Fibroblast of skin of back (primary cell): ENCODE measurements around the gene RPN2.

Experiments
- DNase-seq: peaks from one replicate; pipeline ENCODE4 v3.0.0-alpha.2; 2013

Gene RPN2

GRCh38 chr20:37218976-37219375, 39.8 kb downstream of the RPN2 start:
- DNase-seq: no peak

DNA sequence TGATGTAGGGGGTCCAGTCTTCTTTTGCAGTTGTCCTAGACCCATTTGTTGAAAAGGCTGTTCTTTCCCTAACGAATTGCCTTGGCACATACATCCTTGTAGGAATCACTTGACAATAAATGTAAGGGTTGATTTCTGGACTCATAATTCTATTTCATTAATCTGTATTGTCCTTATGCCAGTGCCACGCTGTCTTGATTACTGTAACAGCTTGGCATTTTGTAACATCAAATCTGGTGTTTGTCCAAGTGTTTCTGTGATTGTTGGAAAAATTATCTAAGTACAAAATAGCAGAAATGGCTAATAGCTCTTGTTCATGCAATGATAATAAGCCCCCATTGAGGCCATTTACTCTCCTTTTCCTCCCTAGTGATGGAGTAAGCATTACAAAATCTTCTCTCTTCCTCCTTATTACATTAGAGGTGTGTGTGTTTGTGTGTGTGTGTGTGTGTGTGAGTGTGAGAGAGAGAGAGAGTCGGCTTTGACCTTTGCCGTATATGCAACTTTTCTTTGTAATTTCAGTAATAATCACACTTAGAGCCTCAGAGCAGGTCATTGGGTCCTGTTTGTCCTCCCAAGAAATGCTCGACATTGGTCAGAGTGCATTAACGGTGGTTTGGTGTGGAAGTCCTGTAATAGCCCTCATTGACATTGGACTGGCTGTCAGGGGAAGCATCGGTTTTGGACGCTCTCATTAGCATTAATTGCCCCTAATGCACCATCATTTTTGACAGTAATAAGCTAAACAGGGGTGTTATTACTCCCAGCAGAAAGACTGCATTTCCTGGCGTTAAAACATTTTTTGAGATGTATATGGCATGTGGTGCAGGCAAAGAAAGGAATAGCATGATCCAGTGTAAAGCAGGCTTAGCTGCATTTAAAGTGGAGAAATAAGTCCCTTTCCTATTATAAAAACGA, 40.9 kb downstream of the RPN2 start:
- DNase-seq: no peak

- no peak for DNase-seq
These were observed 41.6 kb downstream of the RPN2 start for GRCh38 chr20:37220731-37221130.

GRCh38 chr20:37222086-37222485, 43.0 kb downstream of the RPN2 start:
- no peak for DNase-seq

DNA sequence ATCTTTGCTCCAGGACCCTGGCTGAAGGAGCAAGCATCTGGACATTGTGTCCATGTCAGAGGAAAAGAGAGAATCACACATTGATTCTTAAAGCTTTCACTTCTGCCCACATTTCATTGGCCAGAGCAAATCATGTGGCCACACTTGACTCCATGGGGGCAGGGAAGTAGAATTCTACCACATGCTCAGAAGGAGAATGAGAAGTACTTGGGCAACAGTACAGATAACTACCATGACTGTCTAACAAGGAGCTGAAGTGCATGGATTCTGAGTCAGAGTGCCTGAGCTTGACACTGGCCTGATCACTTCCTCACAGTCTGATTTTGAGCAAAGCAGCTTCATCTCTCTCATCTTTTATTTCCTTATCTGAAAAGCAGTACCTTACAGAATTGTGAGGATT, 43.9 kb downstream of the RPN2 start:
- peak; percentile 66 for DNase-seq

DNA sequence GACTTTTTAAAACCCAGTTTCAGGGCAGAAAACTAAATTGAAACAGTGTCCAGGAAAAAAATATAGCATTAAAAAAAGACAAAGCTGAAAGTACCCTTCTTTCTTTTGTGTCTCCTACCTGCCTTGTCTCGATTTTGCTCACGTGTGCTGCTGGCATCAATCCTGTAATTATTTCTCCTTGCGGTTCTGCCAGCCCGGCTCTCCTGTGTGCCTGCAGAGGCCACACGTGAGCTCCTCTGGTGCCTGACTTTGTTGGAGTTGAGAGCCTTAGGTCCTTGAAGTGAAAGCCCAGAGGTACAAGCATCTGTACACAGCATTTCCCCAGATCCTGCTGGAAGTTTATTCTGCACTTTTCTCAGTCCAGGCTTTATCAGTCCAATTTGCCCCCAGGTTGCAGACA, 46.0 kb downstream of the RPN2 start:
- no peak for DNase-seq

DNA sequence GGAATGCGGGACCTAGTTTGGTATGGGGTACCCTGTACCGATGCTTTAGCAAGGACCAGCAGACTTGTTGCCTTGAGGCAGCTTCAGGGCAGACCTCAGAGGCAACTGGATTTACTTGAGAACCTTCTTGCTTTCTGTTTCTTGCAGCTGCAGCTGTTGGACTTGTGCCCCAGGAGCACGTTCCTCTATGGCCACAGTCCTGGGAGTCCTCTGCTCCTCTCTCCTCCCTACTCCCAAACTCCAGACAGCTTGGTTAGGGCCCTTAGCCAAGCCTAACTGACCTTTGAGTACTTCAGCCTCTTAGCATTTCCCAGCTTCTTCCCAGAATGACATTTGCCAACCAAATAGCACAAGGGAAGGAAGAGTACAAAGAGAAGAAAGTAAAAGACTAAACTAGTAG, 47.8 kb downstream of the RPN2 start:
- no peak for DNase-seq

DNA sequence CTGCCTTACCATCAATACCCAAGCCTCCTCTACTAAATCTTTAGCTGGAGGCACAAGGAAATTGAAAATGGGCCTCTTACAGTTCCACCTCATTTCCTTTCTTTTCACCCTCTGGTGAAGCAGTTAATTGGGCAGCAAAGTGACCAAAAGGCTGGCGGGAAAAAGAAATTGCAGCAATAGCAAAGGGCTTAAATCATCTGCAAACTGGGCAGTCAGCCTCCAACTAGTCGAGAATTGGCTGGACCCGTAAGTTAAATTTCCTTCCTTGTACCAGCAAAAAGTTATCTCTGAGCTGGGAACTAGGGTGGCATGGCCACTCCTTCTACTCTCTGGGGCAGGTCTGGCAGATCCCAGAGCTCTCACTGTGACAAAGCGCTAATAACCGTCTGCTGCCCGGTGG, 49.0 kb downstream of the RPN2 start:
- DNase-seq: no peak

- DNase-seq: no peak
These were observed 49.5 kb downstream of the RPN2 start for GRCh38 chr20:37228656-37229055.

GRCh38 chr20:37229357-37229756, 50.2 kb downstream of the RPN2 start:
- DNase-seq: no peak

DNA sequence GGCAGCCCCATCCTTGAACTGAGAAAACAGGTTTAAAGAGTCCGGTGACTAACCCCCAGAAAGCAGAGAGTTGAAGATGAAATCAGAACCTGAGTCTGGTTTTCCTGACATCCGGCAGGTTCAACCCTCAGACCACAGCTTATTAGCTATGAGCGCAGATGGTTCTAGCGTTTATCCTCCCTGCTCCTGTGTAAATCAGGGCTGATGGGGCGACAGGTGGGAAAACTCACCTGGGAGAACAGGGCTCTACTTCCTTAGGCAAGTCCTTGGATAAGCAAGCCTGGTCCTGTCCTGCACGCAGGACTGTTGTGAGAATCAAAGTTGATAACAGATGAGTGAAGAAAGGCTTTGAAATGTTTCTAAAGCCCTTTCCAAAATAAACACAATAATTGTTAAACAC, 51.1 kb downstream of the RPN2 start:
- DNase-seq: no peak

- no peak for DNase-seq
These were observed 53.0 kb downstream of the RPN2 start for GRCh38 chr20:37231947-37232630.

DNA sequence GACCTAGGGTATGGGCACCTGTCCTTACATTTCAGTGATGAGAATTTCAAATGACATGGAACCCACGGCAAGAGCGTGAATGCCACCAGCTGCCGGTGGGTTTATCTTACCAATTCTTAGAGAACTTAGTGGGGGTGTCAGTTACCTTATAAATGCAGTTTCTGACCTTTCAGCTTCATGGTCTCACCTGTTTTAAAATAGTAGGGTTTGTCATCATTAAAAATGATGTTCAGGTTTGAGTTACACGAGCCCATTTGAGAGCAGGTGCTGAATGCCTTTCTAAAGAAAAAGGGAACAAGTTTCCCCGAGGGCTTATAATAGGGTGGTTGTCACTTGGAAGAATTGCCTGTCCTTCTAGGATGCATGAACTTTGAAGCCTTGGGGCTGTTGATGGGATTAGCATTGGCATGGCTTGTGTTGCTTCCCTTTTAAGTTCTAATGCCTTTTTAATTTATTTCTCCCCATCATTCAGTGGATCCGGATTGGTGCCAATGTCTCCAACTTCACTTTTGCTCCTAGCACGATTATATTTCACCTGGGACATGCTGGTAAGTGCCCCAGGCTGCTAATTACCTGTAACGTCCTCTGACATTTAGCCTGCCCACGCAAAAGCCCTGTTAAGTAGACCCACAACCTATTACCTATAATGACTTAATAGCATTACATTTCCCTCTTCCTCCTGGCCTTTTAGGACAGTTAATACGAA, 54.6 kb downstream of the RPN2 start:
- DNase-seq: no peak

DNA sequence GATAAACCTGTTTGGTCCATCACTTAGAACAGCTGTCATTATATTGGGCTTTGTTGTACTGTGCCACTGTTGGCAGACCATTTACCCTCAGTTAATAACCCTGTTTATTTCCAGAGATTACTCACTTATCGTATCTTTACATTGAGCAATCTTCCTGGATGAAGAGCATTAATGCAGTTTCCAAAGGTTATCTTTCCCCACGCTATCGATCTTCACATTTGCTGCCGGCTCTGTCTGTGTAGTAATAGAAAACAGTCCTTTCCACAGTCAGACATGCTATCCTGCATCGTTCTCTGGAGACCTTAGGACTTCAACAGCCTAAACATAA, 55.1 kb downstream of the RPN2 start:
- no peak for DNase-seq

DNA sequence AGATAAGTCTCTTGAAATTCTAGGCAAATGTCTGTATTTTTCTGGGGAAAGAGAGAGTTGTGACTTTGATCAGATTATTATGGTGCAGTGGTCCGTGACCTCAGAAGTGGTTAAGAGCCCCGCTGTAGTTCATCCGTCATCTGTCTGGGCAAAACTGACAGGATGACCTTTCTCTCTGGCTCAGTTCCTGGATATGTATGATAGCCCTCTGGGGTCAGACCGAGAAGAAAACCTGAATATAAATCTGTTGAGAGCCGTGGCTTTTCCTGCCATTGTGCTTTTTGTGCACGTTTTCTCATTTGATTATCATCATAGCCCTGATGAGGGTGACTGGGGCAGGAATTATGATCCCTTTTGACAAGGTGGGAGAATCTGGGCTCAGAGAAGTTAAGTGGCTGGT, 55.9 kb downstream of the RPN2 start:
- no peak for DNase-seq

DNA sequence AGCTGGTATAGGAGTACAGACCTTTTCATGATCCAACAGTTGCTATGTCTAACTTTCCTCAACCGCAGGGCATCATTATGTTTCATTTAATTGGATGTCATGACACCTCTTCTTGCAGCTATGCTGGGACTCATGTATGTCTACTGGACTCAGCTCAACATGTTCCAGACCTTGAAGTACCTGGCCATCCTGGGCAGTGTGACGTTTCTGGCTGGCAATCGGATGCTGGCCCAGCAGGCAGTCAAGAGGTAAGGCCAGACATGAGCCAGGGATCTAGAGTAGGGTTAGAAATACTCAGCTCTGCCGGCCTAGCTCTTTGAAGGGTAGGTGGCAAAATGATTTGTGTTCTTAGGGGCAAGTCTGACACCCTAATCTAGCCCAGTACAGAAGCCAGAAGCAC, 57.3 kb downstream of the RPN2 start:
- DNase-seq: no peak

DNA sequence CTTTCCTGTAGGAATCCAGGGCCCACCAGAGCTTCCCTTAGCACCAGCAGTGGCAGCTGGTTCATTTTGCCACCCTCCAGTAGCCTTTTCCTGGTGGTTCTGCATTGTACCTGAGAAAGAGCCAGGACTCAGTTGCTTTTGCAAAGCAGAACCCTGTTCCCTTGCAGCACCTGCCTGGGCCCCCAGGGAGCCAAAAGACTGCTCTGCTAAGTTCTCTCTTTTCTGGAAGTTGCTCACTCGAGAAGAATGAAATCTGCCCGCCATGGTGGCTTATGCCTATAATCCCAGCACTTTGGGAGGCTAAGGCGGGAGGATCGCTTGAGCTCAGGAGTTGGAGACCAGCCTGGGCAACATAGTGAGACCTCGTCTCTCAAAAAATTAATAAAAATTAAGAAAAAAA, 58.5 kb downstream of the RPN2 start:
- no peak for DNase-seq

DNA sequence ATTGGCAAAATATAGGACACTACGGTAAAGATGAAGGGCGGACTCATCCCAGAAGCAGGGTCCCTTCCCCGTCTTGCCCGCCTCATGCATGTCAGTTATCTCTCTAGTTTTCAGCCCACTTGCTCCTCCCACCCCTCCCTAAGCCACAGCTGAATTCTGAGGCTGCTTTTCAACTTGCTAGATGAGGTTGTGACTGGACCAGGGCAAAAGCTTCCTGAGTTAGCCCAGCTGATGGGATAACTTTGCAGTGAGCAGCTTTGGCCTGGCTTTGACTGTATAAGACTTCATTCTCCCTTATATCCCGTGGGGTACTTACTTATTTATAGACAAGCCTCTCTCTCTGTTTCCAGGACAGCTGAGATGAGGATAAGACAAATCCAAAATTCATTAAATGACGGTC, 59.3 kb downstream of the RPN2 start:
- no peak for DNase-seq

- DNase-seq: no peak
These were observed 59.9 kb downstream of the RPN2 start for GRCh38 chr20:37238935-37239451.

- no peak for DNase-seq
These were observed 61.4 kb downstream of the RPN2 start for GRCh38 chr20:37240337-37241067.

- no peak for DNase-seq
These were observed 63.4 kb downstream of the RPN2 start for GRCh38 chr20:37242503-37242902.

GRCh38 chr20:37243076-37243936, 64.2 kb downstream of the RPN2 start:
- no peak for DNase-seq
